ENCODE measurements around the gene TRIM64.
"Not testable (repeated sequence)": the region's sequence is repeated elsewhere in the genome, so short reads cannot be mapped to it uniquely, and the experiment has no call there.

The TRIM64 gene, protein sequence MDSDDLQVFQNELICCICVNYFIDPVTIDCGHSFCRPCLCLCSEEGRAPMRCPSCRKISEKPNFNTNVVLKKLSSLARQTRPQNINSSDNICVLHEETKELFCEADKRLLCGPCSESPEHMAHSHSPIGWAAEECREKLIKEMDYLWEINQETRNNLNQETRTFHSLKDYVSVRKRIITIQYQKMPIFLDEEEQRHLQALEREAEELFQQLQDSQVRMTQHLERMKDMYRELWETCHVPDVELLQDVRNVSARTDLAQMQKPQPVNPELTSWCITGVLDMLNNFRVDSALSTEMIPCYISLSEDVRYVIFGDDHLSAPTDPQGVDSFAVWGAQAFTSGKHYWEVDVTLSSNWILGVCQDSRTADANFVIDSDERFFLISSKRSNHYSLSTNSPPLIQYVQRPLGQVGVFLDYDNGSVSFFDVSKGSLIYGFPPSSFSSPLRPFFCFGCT

DNA sequence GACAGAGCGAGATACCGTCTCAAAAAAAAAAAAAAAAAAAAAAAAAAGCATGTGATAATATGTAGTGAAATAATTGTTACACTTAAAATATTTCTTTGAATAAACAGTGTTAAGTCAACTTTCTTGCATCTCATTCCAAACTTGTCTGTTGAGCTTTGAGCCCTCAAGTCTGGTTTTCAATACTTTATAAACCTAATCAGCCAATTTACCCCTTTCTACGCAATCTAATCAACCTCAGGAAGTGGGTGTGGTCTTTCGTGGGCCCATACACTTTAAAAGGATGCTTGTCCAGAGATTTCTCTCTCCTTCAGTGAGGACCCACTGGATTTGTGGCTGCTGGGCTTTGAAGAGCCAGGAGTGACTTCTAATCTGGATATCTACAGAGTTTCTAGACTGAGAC lies at the start of gene TRIM64:
TSS of gene TRIM64 (plus strand) at position 301 of the 400 bp plus-strand sequence. CDS start 2,467 bp downstream, outside the sequence.
- not testable (repeated sequence) for H3K4me3 ChIP-seq (ENCODE audit: low read depth, low read length); DNase-seq (ENCODE audit: low read depth)

- TF ChIP-seq, protein P1, sequence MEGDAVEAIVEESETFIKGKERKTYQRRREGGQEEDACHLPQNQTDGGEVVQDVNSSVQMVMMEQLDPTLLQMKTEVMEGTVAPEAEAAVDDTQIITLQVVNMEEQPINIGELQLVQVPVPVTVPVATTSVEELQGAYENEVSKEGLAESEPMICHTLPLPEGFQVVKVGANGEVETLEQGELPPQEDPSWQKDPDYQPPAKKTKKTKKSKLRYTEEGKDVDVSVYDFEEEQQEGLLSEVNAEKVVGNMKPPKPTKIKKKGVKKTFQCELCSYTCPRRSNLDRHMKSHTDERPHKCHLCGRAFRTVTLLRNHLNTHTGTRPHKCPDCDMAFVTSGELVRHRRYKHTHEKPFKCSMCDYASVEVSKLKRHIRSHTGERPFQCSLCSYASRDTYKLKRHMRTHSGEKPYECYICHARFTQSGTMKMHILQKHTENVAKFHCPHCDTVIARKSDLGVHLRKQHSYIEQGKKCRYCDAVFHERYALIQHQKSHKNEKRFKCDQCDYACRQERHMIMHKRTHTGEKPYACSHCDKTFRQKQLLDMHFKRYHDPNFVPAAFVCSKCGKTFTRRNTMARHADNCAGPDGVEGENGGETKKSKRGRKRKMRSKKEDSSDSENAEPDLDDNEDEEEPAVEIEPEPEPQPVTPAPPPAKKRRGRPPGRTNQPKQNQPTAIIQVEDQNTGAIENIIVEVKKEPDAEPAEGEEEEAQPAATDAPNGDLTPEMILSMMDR (IDR thresholded peaks at IDR 0.05; ENCODE audit: low read depth, low read length, missing control alignments) = no peak
- no peak for DNase-seq (ENCODE audit: low read depth)
- H3K4me3 ChIP-seq (ENCODE audit: low read depth, low read length) = no peak within 1 kb of the TSS
Observed at GRCh38 chr11:89922195-89922660, 43.6 kb upstream of the TRIM64 start, which contains the start of gene TRIM49D1. Gene TRIM49D1 (minus strand): TSS chr11:89922245. CDS start chr11:89917710, 4,535 bp downstream.

GRCh38 chr11:89923764-89924163 lies 42.1 kb upstream of the TRIM64 start, which contains the start of gene TRIM49D2:
Gene TRIM49D2 (plus strand): TSS chr11:89924064. CDS start chr11:89926762, 2,698 bp downstream.
- H3K4me3 ChIP-seq (ENCODE audit: low read depth, low read length); DNase-seq (ENCODE audit: low read depth): not testable (repeated sequence)

- not testable (repeated sequence) for DNase-seq (ENCODE audit: low read depth); H3K4me3 ChIP-seq (ENCODE audit: low read depth, low read length)
Observed at GRCh38 chr11:89960833-89961232, 5.0 kb upstream of the TRIM64 start.
